ENCODE data around the gene SEMA3A.

DNA sequence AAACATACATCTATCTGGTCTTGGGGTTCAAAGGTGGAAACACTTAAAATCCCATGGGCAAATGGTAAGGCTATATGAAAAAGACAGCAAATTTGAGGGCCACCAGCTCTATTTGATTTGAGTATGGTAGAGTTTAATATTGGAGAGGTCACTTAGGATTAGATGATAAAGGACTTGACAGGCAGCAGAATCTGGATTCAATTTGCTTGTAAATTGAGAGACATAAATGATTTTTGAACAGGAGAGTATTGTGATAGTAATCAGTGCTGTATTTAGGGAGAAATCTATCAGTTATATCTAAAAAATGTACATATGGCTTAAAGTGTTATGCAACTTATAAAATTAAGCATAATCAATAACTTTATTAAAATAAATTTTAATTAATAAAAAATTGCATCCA lies 155.2 kb downstream of the SEMA3A start:
- TF ChIP-seq CTCF (IDR thresholded peaks at IDR 0.05) (no peak), POLR2A (IDR thresholded peaks at IDR 0.05) (no peak)
